GM12892 (cell line): ENCODE results near the gene MIOX.

Experiments used
- DNase-seq: peaks from one replicate; pipeline ENCODE4 v3.0.0; 2011; ENCODE audit not compliant: insufficient read length
- FAIRE-seq: peaks from 2 replicates; lab custom pipeline; 2011; peaks lifted over from hg19 to GRCh38; lab: Jason Lieb, UNC
- POLR2A ChIP-seq: IDR thresholded peaks from 2 replicates; pipeline ENCODE4 v1.6.1; 2011; ENCODE audit warnings: low read depth, low read length, control low read depth
- POLR2AphosphoS5 ChIP-seq: IDR thresholded peaks from 2 replicates; pipeline ENCODE4 v1.6.1; 2011; ENCODE audit warnings: low read depth, low read length, control low read depth
- TAF1 ChIP-seq: IDR thresholded peaks from 2 replicates; pipeline ENCODE4 v1.6.1; 2011; ENCODE audit warnings: low read depth, mild to moderate bottlenecking, control low read depth, low read length, borderline replicate concordance

Gene MIOX

GRCh38 chr22:50479721-50480120 lies 6.9 kb upstream of the MIOX start:
- no peak for DNase-seq
- no peak for TF ChIP-seq POLR2AphosphoS5
- no peak for TF ChIP-seq POLR2A
- TF ChIP-seq TAF1: no peak
- no peak for FAIRE-seq

- DNase-seq (no peak), FAIRE-seq (no peak)
- TF ChIP-seq POLR2AphosphoS5: no peak
- TF ChIP-seq TAF1: no peak
- no peak for TF ChIP-seq POLR2A
Observed at GRCh38 chr22:50481045-50481439, 5.6 kb upstream of the MIOX start.

- FAIRE-seq: no peak
- TF ChIP-seq TAF1 (no peak), POLR2A (no peak), POLR2AphosphoS5 (no peak)
- DNase-seq: no peak
Observed at GRCh38 chr22:50481440-50482106, 5.1 kb upstream of the MIOX start, which contains the start of gene ADM2. Gene ADM2, plus strand, starts transcription at chr22:50481543. Its CDS starts 305 bp downstream, at chr22:50481848.

- no peak for TF ChIP-seq POLR2A
- TF ChIP-seq POLR2AphosphoS5: no peak
- no peak for TF ChIP-seq TAF1
- DNase-seq (no peak), FAIRE-seq (no peak)
Observed at GRCh38 chr22:50482107-50483074, 4.3 kb upstream of the MIOX start.

GRCh38 chr22:50483106-50483505 lies 3.6 kb upstream of the MIOX start:
- DNase-seq: no peak
- FAIRE-seq: no peak
- TF ChIP-seq TAF1 (no peak), POLR2AphosphoS5 (no peak), POLR2A (no peak)

GRCh38 chr22:50483556-50483955 lies 3.1 kb upstream of the MIOX start:
- DNase-seq: no peak
- TF ChIP-seq POLR2AphosphoS5 (no peak), TAF1 (no peak)
- no peak for FAIRE-seq

GRCh38 chr22:50483977-50484853 lies 2.4 kb upstream of the MIOX start:
- no peak for TF ChIP-seq TAF1
- no peak for TF ChIP-seq POLR2AphosphoS5
- TF ChIP-seq POLR2A: no peak
- no peak for FAIRE-seq
- DNase-seq: no peak

GRCh38 chr22:50485221-50486131 lies 1.2 kb upstream of the MIOX start:
- FAIRE-seq (no peak), DNase-seq (no peak)
- TF ChIP-seq POLR2A: no peak
- no peak for TF ChIP-seq POLR2AphosphoS5
- no peak for TF ChIP-seq TAF1

- no peak for FAIRE-seq
- TF ChIP-seq TAF1 (no peak), POLR2A (no peak), POLR2AphosphoS5 (no peak)
Observed at GRCh38 chr22:50487290-50488005, 789 bp downstream of the MIOX start.

More at GRCh38 chr22:50487290-50488005, 789 bp downstream of the MIOX start:
- DNase-seq: no peak
